HG03520 (cell line): ENCODE results near the gene DNAH2.

Source experiments
- ATAC-seq: cut with Tn5 transposase; IDR thresholded peaks from one replicate; pipeline ENCODE4 v1.9.1; 2021; ENCODE audit warnings: mild to moderate bottlenecking, moderate library complexity; ENCODE audit not compliant: unreplicated experiment

Gene DNAH2

DNA sequence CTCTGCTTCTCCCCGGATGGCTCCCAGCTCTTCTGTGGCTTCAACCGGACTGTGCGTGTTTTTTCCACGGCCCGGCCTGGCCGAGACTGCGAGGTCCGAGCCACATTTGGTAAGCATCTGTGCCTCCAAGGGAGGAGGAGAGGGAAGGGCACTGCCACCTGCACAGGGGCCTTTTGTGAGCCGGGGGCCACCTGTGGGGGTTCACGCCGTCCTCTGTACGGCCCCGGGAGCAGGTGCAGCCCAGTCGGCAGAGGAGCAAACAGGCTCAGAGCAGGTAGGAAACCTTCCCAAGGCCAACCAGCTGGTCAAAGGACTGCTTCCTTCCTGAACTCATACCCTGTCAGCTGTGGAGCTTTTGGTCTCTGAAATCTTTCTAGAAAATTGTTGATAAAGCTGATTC lies 15.9 kb upstream of the DNAH2 start:
- ATAC-seq, result no peak

DNA sequence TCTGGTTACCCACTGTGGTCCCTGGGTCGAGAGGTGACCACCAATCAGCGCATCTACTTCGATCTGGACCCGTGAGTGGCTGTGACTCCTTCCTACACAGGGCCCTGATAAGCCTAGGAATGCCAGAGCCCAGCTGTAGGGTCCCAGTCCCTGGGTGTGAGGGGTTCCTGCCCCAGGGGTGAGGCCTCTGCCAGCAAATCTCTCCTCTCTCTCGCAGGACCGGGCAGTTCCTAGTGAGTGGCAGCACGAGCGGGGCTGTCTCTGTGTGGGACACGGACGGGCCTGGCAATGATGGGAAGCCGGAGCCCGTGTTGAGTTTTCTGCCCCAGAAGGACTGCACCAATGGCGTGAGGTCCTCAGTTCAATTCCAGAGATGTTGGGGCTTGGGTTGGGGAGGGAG lies 14.8 kb upstream of the DNAH2 start:
- ATAC-seq, result no peak

DNA sequence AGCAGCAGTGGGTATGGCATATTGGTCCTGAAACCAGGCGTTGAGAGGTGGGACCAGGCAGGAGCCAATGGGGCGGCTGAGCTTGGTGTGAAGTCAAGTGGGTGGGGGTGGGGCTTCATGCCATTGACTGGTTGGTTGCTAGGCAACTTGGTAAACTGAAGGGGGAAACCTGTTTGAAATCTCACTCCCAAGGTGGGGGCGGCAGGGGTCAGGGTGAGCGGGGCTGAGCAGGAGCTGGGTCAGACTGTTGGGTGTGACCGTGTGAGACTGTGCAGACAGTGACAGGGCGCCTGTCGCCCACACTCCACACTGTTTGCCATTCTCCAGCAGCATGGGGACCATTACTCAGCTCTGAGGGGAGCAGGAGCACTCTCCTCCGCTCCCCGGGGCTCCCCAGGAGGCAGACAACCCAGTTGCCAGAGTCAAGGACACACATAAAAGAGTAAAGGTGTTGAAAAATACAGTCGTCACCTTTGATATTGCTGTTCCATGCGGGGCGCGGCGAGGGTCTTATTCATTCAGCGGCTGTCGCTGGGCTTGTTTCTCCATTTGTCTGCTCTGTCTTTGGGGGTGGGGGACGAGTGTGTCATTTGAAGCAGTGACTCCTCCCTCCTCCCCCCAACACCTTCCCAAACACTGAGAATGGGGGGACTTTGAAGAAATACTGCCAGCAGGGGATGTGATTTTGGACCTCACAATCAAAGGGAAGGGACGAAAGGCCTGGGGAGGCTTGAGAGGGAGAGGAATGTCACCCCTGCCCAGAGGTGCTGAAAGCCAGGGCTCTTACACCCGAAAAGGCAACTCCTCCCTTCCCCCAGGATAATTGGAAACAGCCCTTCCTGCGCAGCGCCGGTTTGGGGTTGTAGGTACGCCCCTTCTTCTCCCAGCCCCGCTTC lies 13.7 kb upstream of the DNAH2 start:
- no peak for ATAC-seq

DNA sequence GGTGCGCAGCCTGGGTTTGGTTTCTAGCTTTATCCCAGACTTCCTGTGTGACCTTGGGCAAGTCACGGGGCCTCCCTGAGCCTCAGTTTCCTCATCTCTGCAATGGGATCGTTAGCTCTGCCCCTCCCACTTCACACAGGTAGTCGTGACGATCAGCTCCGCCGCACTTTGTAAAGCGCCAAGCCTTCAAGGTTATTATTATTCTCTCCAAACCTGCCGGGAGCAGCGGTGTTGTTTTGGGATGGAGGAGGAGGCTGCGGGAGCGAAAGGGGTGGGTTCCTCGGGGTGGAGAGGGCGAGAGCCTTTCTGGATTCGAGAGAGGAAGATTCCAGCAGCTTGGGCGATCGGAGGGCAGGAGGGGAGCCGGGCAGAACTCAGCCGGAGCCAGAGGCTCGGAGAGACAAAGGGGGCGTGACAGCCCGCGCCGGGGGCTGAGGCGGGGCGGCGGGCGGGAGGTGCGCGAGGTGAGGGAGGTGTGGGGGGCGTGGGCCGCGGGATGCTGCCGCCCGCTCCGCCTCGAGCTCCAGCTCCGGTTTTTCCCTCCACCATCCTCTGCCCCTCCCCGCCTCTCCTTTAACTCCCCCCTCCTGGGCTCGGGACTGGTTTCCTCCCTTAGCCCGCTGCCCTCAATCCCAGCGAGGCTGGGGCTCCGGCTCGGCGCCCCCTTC lies 12.8 kb upstream of the DNAH2 start, which contains the start of gene EFNB3:
TSS of gene EFNB3 (plus strand) at position 602 of the 668 bp plus-strand sequence. CDS start 397 bp downstream, outside the sequence.
- no peak for ATAC-seq

DNA sequence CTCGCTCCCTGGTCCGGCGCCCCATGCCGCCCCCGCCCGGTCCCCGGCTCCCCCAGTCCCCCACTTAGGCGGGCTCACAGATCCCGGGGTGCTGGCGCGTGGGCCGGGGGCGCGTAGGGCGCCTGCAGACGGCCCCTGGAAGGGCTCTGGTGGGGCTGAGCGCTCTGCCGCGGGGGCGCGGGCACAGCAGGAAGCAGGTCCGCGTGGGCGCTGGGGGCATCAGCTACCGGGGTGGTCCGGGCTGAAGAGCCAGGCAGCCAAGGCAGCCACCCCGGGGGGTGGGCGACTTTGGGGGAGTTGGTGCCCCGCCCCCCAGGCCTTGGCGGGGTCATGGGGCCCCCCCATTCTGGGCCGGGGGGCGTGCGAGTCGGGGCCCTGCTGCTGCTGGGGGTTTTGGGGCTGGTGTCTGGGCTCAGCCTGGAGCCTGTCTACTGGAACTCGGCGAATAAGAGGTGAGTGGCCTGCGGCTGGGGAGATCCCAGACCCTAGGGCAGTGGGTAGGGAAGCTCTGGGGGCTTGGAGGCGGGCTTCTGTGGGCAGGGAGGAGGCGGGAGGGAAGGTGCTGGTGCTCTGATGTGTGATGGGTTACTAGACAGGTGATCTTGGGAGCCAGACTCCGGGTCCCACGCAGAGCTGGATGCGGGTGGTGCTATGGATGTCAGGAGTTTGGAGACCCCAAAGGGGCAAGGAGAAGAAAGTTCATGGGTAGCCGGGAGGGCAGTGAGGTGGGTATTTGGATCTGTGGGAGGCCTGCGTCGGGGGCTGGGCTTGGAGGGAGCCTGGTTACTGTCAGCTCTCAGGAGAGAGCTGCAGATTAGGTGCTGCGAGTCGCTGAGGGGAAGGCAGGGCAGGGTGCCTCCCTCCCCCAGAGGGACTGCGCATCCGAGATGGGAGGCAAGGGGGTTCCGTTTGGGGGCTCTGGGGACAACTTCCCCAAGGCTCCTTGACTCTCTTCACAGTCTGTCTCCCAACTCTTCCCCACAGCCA lies 12.0 kb upstream of the DNAH2 start:
- no peak for ATAC-seq

DNA sequence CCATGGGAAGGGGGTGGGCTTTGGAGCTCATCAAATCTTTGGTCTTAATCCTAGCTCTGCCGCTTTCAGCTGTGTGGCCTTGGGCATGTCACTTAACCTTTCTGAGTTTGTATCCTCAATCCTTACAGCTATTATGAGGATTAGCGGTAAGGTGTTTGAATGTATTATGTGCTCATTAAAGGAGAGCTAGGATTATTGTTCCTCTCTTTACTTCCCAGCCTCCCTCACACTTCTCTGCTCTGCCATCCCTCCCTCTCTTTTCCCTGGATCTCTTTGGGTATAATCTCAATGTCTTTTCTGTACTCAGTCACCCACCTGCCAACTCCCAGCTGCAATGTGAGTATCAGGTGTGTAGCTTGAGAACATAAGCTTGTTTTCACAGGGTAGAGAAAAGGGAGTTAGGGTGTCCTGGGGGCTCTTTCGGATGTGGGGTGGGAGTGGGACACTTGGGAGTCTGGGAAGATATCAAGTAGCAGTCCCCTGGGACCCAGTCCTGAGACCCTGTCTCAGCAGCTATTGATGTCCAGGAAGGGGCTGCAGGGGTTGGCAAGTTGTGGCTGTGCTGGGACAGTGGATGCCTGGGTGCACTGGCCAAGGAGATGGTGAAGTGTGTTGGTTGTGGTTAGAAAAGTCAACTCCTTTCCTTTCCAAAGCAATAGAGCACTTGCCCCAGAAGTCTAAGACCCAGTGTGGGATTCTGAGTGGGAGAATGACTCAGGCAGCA lies 10.8 kb upstream of the DNAH2 start:
- ATAC-seq, result no peak

DNA sequence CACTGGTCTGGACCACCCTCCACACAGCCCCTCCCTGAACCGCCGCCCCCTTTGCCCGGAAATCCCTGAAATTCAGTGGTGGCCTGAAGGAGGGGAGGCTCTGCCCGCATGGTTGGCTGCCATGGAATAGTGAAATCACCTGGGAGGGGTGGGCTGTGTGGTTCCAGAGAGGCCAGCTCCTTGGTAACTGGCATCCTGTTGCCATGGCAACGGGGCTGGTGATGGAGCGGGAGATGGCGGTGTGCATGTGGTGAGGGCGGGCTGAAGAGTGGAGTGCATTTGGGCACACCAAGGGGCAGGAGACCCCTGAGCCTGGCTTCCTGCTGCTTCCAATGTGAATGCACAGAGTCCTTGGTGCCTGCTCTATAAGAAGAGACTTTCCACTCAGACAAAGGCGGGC lies 10.1 kb upstream of the DNAH2 start:
- no peak for ATAC-seq

DNA sequence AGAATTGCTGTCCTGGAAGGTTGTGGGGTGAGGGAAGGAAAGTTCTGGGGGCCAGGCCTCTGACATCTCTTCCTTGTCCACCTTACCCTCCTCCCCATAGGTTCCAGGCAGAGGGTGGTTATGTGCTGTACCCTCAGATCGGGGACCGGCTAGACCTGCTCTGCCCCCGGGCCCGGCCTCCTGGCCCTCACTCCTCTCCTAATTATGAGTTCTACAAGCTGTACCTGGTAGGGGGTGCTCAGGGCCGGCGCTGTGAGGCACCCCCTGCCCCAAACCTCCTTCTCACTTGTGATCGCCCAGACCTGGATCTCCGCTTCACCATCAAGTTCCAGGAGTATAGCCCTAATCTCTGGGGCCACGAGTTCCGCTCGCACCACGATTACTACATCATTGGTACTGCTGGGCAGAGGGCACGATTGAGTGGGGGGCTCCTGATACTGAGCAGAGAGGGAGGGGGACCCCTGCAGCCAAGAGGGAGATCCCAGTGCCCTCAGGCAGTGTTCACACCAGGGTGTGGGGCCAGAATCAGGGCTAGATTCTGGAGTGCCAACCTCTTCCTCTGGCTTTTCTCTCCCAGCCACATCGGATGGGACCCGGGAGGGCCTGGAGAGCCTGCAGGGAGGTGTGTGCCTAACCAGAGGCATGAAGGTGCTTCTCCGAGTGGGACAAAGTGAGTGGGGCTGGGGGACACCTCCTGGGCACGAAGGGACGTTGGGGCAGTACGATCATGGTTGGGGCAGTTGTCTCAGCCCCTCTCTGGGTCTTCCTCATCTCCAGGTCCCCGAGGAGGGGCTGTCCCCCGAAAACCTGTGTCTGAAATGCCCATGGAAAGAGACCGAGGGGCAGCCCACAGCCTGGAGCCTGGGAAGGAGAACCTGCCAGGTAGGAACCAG lies 9.4 kb upstream of the DNAH2 start:
- no peak for ATAC-seq

DNA sequence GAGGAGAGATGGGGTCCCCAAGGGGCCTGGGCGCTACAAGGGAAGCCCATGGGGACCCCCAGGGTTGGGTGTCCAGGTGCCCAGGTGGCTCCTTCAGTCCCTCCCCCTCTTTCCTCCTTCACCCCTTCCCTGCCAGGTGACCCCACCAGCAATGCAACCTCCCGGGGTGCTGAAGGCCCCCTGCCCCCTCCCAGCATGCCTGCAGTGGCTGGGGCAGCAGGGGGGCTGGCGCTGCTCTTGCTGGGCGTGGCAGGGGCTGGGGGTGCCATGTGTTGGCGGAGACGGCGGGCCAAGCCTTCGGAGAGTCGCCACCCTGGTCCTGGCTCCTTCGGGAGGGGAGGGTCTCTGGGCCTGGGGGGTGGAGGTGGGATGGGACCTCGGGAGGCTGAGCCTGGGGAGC lies 8.5 kb upstream of the DNAH2 start:
- no peak for ATAC-seq

DNA sequence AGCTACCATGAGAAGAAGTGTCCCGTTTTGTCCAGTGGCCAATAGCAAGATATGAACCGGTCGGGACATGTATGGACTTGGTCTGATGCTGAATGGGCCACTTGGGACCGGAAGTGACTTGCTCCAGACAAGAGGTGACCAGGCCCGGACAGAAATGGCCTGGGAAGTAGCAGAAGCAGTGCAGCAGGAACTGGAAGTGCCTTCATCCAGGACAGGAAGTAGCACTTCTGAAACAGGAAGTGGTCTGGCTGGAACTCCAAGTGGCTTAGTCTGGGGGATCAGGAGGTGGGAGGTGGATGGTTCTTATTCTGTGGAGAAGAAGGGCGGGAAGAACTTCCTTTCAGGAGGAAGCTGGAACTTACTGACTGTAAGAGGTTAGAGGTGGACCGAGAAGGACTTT lies 7.2 kb upstream of the DNAH2 start:
- no peak for ATAC-seq

DNA sequence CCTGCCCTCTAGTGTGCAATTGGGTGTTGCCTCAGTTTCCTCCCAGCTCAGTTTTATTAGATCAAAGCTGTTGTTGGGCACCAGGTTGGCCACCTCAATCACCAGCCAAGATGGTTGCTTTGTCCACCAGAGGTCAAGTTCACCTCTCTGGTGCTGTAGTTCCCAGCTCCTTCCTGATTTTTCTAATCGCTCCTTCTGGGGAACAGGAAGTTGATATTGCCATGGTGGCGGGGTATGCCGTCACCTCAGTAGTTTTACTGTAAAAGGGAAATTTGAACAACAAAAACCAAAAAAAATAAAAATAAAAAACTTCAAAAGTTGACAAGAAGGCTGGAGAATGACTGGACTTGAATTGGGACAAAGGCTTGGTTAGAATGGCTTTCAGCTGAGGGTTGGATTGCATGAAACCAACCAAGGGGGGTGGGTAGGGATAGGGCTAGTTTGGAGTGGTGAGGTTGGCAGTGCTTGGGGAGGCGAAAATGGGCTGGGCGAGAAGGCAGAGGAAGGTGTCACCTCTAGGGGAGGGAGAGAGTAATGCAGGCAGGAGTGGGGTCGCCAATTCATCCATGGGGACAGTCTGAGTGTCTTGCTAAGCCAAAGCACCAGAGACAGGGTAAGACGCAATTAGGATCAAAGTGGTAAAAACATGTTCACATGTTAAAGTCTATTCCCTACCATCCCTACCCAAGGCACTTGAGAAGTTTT lies 6.3 kb upstream of the DNAH2 start:
- ATAC-seq, result no peak

DNA sequence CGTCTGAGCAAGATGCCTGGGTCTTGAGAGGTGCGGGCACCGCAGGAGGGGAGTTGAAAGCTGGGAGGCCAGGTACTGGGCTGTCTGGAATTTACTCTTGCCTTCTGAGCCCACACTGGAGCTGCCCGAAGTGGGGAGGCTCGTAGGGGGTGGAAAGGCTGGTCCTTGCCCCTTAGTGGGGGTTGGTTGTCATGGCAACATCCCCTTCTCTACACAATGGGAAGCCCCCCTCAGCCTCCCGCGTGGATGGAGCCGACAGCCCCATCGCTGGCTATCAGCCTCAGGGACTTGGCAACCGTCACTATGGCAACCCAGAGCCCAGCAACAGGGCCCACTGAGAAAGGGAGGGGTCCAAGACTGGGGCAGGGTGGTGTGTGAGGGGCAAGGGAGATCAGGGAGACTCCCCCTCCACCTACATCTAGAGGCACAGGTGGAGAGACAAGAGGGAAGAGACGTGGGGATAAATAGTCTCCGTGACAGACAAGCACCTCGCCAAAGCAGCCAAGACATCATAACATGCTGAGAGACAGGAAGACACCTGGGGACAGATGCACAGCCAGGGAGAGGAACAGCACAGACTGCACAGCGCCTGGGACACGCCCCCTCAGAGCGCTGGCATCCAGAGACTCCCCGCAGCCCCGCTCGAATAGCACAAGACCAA lies 5.3 kb upstream of the DNAH2 start:
- ATAC-seq, result no peak

DNA sequence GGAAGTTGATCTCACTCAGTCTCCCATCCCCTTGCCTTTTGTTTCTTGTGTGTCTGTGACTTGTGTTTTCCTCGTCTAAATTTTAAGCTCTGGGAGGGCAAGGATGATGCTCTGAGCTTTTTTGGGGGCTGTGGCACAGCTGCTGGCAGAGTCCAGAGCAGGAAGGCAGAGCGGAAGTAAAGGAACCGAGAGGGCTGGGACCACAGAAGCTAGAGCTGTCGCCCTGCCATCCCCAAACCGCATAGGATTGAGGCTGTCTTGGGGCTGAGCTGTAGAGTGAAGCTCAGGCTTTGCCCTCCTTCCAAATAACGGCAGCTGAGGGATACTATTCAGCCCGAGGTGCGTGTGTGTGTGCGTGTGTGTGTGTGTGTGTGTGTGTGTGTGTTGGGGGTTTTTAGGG lies 3.8 kb upstream of the DNAH2 start:
- no peak for ATAC-seq

DNA sequence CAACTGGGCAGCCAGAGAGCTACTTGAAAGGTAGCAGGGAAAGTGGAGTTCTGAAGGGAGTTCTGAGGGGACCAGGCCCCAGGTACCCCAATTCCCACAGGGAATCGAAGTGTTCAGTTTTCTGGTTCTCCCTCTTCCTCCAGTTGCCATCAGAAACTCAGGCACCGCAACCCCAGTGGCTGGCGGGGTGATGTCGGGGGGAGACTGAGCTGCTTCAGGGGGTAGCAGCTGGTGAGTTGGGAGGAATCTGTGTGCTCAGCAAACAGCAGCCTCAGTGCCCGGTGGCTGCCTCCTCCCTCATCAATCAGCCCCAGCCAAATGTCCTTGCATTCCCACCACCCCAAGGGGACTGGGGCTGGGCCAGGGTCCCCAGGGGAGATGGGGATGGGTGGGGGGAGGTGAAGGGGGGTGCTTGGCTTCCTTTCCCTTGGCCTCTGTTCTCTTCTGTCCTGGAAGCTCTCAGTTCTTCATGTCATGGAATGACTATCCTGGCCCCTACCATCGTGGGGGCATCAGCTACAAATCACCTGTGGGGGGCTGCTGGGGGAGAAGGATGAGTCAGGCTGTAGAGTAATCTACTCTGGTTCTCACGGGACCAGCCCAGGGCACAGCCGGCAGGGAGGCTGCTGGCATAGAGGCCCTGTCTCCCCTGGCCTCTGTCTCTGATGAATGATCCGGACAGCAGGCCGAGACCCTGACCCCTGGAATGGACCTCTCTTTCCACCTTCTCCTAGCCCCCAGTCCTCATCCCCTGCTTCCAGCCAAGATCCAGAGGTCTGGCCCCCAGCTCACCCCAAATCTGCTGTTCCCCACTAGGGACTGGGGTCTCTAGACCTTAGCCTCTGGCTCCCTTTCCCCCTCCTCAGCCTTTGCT lies 2.6 kb upstream of the DNAH2 start:
- no peak for ATAC-seq

DNA sequence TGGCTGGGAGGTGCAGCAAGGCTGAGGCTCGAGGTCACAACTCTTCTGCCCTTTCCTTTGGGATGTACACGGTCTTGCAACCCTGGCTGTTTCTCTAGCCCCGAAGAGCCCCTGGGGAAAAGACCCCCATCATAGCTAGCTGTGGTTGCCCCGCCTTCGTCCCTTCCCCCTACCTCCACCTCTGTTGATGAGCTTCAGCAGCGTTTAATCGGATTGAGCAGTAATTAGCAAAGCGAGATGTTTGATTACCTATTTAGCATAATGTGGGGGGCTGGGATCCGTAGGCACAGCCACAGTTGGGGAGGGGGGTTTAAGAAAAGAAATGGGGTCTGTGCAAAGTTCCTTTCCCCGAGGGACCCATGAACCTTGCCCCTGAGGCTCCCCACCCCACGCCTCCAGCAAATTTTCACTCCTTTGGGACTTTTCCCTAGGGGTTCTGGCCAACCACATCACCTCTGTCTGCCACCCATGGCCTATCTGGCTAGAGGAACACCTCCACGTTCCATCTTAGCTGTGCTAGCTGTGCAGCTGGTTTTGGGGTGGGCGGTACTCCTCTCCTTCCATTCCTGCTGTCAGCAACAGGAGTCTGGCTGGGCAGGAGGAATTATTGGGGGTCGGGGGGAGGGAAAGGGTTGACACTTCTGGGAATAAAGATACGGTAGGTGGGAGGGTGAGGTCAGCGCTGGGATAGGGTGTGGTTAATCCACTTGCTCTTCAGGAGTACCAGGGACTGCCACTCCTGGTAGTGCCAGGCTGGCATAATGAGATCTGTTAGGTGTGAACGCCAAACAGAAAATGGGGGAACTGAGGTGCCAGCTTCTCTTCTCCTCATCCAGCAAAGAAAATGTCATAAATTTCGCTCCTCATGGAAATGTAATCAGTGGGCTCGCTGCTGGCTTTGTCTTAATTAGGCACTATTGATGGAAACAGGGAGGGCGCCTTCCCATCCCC lies 1.3 kb upstream of the DNAH2 start:
- no peak for ATAC-seq

DNA sequence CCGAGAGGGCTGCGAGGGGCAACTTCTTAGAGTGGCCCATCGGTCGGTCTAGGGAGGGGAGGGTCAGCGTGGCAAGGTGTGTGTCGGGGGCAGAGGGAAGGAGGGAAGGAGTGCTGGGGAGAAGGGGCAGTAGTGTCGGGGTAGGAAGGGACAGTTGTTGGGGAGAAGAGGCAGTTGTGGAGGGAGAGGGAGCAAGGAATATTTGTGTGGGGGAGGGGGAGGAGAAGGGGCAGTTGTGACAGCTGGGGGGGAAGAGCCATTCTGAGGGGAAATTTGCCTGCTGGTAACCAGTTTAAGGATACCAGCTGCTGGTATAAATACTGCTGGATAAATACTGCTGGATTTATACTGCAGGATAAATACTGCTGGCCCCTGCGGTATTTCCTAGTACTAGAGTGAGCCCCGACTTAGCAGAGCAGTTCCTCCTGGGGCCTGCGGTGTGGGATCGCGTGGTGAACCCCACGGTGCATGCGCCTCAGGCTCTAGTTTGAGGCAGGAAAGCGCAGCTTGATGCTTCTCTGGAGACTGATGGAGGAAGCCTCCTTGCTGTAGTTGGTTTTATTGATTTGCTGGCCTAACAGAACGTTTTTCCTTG lies 309 bp downstream of the DNAH2 start:
- no peak for ATAC-seq
